DMS153 treated with DMSO at 0.1 percent for 48 hours (cell line): Measurements from ENCODE around the gene SH3BGRL2.

Experiments used
- DNase-seq: peaks from one replicate; lab custom pipeline; 2025; ENCODE audit not compliant: unreplicated experiment; lab: John Stamatoyannopoulos, UW

SH3BGRL2 gene

GRCh38 chr6:79630883-79631692, at the start of gene SH3BGRL2:
Gene SH3BGRL2, plus strand, starts transcription at chr6:79631329. Its CDS starts 133 bp downstream, at chr6:79631462.
- peak; percentile 81 for DNase-seq

DNA sequence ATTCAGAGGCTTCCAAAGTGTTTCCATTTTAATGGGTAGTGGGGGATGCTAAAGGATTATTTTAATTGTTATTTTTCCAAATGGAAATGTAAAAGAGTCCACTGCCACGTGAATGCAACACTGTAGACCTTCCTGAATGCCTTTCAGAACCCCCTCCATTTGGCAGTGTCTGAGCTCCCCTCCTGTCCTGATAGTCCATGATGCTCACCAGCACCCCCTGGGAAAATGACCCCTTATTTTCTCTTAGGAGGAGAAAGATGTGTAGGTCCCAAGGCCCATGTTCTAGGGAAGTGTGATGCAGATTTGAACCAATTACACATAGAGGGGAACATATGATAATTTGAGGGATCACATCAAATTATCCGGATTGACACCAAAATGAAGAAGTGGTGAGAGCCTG, 46.8 kb upstream of the SH3BGRL2 start:
- no peak for DNase-seq

DNA sequence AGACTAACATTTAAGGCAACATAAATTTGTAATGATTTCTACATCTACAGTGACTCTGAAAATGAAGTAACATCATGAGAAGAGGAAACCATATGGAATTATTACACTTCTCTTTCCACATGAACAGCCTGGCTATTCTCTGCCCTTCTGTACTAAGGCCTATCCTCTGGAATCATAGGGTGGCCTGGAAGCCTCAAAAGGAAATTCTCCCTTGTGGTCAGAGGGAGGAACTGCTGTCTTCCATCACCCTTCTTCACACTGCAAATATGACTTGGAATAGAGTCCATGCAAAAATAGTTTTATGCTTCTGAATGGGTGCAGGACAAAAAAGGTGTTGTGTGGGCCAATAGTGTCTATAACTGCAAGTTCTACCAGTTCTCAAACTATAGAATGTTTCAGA, 44.6 kb upstream of the SH3BGRL2 start:
- no peak for DNase-seq

DNA sequence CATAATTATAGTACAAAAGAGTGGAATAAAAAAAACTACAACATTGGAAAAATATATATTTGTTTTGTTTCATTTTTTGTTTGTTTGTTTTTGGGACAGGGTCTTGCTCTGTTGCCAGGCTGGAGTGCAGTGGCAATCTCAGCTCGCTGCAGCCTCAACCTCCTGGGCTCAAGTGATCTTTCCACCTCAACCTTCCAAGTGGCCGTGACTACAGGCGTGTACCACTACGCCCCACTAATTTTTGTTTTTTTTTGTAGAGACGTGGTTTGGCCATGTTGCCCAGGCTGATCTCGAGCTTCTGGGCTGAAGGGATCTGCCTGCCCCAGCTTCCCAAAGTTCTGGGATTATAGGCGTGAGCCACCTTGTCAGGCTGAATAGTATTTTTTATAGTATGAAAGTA, 41.4 kb upstream of the SH3BGRL2 start:
- DNase-seq, result no peak

- no peak for DNase-seq
These were observed 34.0 kb upstream of the SH3BGRL2 start for GRCh38 chr6:79597155-79597554.

- no peak for DNase-seq
These were observed 33.1 kb upstream of the SH3BGRL2 start for GRCh38 chr6:79598012-79598411.

DNA sequence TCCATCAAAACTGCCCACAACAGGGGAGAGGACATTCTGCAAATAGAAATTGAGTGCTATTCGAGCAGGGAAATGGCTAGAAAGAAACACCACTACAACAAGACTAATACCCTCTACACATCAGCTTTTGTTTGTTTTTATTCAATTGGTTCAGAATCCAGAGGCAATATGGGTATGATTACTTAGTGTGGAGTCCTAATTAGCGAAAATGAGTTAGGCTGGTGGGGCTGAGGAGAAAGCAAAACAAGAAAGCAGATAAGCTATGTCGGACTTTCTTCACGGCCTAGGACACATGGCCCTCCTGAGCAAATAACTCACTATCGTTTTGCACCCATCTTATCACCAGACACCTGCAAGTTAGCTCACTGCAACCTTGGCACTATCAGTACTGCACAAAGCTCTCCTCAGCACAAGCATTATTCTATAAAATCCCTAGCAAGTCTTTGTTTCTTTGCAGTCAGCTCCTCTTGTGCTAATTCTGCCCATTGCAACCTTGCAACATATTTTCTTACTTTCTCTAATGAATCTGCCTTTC, 31.3 kb upstream of the SH3BGRL2 start:
- DNase-seq, result no peak

DNA sequence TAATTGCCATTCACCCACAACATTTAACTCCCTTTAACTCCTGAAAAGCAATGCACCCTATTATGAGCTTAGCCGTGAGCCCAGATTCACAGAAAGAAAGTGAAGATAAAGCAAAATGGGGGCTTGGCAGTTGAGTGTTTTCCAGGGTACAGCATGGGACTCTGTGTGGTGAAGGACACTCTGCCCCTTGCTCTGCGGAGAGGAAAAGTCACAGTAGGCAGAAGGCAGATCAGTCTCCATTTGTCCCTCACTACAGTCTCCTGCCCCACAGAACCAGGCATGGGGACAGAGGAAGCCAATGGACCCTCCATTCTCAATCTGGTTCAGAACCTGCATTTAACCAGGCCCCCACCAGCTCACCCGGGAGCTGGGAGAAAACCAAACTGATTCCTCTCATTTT, 30.8 kb upstream of the SH3BGRL2 start:
- DNase-seq, result no peak

GRCh38 chr6:79600812-79601609, 30.1 kb upstream of the SH3BGRL2 start:
- no peak for DNase-seq

DNA sequence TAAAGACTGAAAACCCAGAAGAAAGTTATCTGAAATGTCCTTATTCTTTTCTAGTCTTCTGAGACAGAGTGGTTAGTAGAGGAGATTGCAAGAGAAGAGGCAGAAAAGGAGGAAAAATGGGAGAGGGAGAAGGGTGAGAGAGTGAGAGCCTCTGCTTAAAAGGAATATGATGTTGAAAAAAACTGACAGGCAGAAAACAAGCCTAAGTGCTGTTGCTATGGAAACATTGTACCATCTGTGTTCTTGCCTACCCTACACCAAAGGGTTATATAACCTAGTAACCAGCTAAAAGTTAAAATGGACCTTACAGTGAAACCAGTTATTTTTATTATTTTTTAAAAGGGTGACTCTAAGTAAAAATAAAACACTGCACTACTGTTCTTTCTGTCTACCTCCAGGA, 28.3 kb upstream of the SH3BGRL2 start:
- no peak for DNase-seq

- DNase-seq, result no peak
These were observed 26.5 kb upstream of the SH3BGRL2 start for GRCh38 chr6:79604583-79605037.

- DNase-seq, result no peak
These were observed 26.1 kb upstream of the SH3BGRL2 start for GRCh38 chr6:79605061-79605460.

DNA sequence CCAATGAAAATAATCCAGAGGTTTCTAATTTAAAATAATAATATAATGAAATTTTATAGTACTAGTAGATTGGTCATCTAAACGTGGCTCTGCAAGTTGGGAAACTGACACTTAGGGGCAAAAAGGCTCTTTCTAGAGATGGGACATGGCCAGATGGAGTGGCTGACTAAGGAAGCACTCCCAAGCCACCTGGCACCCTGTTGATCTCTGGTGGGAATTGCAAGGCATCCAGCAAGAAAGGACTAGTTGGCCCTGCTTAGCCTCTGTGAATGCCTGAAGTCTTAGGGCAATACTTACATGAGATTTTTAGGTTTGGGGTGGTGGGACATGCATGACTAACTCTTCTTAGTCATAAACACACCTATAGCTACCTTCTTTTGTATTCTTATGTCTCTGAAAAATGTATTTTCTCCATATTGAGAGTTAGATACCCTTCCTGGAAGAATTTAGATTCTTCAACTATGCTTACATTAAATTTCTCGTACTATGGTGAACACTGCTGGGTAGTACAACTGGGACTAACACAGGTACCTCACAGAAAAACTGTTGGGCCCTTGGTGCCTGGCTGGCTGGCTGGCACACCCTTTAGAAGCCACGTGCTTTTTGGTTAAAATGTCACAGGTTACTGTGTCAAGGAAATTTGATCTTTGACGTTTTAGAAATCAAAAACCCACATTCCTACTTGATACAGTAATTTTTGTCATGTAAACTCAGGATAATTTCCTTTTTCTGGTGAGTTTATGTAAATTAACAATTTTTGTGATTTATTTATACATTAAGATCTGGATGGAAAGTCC, 25.0 kb upstream of the SH3BGRL2 start:
- no peak for DNase-seq

GRCh38 chr6:79607000-79607399, 24.1 kb upstream of the SH3BGRL2 start:
- no peak for DNase-seq

DNA sequence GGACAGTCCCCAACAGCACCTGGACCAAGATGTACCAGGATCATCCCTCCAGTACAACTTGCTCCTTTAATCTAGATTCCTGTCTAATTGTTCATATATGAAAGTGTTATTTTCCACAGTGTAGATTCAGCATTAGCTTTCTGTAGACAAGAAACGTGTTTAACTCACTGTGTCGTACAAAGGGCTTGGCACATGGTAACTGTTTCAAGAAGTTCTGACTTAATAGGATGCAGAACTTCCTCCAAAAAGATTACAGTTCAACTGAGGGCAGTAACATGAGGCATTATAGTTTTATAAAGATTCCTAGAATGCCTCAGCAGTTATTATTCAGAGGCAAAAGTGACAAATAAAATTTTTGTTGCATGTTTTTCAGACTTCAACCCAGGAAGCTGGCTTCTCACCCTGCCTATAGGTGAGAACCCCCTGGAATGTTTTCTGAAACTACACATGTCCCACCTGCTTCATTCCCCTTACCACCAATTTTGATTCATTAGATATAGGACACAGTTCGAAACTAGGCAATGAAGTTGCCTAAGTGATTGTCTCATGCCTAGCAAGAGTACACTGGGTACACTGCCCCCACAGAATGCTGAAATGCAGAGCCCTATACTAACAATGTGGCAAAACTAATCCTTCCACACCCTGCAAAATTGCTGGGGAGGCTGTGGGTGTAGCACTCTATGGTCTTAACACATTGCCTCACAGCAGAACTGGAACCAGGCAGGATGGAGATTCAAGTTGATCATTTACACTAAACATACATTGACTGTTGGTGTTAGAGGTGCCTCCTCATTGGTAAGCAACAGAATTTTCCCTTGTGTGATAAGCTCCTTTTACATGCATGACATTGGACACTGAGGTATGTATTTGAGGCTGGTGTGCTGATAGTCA, 22.6 kb upstream of the SH3BGRL2 start:
- DNase-seq, result no peak

GRCh38 chr6:79609225-79609595, 21.9 kb upstream of the SH3BGRL2 start:
- no peak for DNase-seq

DNA sequence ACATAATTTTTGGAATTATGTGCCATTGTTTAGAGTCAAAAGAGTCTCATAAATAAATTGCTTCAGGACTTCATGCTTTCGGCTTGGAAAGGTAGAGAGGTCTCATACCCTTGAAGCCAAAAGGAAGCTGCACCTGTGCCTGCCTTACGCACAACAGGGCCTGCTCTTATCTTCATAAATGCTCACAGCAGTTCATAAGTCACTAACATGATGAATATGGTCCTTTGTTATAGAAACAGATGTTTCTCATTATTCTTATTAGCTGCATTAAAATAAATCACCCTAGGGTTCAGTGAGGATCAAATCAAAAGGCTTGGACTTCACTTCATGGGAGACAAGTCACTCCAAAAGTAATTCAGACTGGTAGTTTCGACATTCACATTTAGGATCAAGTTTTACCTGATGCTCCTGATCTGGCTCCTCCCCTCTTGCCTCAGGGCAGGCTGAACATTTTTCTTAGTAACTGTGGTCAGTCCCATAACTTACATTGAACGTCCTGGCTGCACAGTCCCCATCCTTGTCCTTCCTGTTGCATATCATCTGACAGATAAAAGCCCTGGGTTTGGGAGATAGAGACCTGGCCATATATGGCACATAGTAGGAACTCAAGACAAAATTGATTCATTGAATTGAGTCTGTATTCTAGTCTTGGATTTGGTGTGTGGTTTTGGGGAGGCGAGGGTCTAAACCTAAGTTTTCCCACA, 20.7 kb upstream of the SH3BGRL2 start:
- no peak for DNase-seq

- no peak for DNase-seq
These were observed 18.7 kb upstream of the SH3BGRL2 start for GRCh38 chr6:79612457-79612856.

DNA sequence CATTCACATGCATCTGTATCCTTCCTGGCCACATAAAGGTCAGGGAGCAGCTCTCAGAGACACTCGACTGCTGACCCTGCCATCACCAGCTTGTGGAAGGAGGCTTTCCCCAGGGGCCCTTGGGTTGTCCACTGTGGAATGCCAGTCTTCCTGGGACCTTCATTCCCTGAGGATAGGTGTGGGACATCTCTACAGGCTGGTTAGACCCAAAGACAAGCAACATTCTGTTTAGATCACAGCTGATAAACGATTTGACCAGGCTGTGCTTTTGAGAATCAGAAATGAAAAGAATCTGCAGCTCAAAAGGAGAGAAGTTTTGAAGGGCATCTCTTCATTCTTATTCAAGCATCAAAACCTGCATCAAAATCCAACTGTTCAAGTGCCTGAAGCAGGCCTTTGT, 18.2 kb upstream of the SH3BGRL2 start:
- no peak for DNase-seq

- DNase-seq, result no peak
These were observed 17.2 kb upstream of the SH3BGRL2 start for GRCh38 chr6:79613912-79614311.
